Measurements from ENCODE around the gene SLC6A16.

The SLC6A16 gene

DNA sequence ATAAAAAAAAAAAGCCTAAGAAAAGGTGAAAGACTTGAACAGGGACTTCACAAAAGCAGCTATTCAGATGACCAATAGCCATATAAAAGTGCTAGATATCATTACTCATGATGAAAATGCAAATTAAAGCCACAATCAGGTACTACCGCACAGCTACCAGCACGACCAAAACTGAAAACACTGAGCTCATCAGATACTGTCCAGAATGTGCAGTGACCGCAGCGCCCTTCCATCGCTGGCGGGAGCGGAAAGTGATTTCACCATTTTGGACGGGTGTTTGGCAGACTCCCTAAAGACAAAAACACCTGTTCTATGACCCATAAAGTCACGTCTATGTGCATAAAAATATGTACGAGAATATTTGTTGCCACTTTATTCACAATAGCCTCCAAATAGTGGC is 60.7 kb downstream of the SLC6A16 start:
- no peak for DNase-seq

DNA sequence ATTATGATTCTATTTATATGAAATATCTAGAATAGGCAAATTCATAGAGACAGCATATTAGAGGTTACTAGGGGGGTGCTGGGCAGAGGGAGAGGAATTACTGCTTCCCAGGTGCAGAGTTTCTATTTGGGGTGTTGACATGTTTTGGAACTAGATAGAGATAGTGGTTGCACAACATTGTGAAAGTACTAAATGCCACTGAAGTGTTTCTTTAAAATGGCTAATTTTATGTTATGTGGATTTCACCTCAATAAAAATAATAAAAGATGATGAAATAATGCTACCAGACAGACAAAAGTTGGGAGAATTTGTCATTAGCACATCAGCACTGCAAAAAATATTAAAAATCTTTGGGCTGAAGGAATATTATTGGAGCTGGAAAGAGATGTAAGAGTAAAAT is 63.4 kb downstream of the SLC6A16 start:
- no peak for DNase-seq

DNA sequence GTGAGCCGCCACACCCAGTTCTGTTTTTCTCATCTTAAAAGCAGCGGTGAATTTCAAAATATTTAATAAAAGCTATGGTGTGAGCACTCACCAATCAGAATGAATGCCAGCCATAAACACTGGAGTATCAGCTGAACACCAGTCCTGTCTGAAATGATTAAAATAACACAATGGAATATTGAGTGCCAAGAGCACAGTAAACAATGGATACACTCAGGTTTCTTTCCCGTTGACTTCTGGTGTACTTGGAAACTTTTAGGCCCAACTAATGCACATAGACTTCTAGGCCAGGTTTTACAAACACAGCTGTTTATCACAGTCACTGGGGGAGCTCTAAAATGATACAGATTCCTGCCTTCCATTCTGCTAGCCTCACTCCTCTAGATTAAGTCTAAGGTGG is 68.3 kb downstream of the SLC6A16 start:
- DNase-seq: no peak

DNA sequence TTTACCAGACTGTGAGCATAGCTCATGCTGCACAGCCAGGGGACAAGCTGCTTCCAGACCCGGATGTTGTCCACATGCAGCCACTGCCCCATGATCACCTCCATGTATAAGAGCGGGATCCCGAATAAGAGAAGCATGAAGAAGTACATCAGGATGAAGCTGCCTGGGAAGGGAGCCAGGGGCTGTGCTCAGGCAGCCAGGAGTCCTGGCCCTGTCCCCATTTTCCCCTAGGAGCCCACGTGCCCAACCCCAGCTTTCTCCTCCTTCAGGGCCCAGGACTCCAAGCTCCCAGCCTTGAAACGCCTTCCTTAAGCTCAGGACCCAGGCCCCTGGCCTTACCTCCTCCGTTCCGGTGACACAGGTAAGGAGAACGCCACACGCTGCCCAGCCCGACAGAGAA is 69.3 kb downstream of the SLC6A16 start:
- no peak for DNase-seq

DNA sequence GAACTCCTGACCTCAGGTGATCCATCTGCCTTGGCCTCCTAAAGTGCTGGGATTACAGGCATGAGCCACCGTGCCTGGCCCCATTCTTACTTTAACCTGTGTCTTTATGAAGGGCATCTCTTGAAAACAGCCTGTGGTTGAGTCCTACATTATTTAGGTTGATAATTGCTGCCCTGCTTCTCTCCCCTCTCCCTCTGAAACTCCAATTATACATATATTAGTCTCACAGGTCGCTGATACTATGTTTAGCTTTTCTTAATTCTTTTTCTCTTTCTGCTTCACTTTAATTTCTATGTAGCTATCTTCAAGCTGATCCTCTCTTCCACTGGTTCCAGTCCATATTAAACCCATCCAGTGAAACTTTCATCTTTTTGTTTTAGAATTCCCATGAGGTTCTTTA is 75.1 kb downstream of the SLC6A16 start:
- DNase-seq: no peak

DNA sequence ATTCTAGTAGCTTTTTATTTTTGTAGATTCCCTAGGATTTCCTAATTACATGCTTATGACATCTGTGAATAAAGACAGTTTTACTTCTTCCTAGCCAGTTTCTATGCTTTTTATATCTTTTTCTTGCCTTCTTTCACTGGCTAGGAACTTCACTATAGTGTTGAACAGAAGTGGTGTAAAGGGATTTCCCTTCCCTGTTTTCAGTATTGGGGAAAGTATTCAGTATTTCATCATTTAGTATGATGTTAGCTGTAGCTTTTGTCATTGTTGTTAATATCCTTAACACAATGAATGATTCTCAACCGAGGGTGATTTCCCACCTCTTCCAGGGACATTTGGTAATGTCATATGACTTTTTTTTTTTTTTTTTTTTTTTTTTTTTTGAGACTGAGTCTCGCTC is 77.3 kb downstream of the SLC6A16 start:
- no peak for DNase-seq

DNA sequence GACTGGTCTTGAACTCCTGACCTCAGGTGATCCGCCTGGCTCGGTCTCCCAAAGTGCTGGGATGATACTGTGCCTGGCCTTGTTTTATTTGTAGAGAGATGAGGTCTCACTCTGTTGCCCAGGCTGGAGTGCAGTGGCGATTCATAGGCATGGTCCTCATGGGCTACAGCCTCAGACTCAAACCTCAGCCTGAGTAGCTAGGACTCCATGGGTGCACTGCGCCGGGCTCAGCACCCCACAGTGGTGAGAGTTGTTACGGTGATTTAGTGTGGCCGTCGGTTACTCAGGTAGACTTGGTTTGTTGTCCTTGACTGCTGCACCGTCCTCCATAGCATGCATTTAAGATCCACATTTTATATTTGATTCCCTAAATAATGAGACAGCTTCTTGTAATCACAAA is 80.7 kb downstream of the SLC6A16 start:
- DNase-seq: no peak

DNA sequence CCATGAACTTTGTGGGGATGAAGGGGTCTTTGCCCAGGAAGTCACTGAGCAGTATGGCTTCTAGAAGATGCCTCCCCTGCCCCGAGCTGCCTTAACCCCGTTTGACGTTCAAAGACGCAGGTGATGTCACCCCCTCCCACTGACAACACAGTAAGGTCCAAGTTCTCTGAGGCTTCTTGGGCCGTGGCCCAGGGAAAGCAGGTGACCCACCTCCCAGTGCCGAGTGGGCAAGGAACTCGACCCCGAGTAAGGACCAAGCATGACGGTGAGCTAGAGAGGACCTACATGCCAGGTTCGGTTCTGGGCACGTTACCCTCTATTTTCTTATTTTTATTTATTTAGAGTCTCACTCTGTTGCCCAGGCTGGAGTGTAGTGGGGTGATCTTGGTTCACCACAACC is 81.3 kb downstream of the SLC6A16 start:
- no peak for DNase-seq

DNA sequence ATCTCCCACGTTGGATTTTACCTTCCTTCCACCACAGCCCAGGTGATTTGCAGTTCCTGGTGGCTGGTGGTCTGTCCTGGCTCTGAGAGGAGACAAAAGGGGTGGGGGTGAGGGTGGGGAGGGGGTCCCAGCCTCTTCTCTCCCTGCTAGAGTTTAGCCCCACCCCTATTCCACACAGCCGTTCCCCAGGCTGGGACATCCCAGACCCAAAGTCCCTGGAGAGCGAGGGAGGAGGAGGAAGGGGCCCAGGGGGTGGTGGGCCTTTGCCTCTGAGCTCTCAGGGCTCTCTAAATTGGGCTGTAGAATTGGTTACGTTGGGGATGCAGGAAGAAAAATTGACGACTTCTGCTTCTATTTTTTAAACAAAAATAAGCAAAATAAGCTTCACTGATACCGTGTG is 81.9 kb downstream of the SLC6A16 start:
- no peak for DNase-seq

DNA sequence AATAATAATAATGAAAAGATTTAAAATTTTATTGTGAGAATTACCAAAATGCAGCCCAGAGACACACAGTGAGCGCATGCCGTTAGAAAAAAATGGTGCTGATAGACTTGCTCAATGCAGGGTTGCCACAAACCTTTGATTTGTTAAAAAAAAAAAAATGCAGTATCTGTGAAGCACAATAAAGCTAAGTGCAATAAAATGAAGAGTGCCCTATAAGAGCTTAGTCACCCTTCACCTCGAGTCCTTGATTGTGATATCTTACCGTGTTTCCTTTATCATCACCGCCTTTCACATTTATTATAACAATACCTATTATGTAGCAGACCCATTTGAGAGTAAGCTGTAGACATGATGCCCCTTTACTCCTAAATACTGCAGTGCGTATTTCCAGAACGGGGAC is 83.2 kb downstream of the SLC6A16 start:
- no peak for DNase-seq
